HG03175 (cell line): ENCODE results near the gene PACS1.
A peak's percentile ranks its signal among the peaks of the same experiment; 100 is the strongest.

Source experiments
- ATAC-seq: cut with Tn5 transposase; IDR thresholded peaks from one replicate; pipeline ENCODE4 v1.9.1; 2021; ENCODE audit warnings: mild to moderate bottlenecking, moderate library complexity; ENCODE audit not compliant: unreplicated experiment

The PACS1 gene

GRCh38 chr11:66282468-66283455 lies 212.7 kb downstream of the PACS1 start:
- ATAC-seq, result peak; percentile 79

- ATAC-seq, result no peak
Measured at GRCh38 chr11:66283461-66284105, 213.5 kb downstream of the PACS1 start.

GRCh38 chr11:66284526-66285078 lies 214.5 kb downstream of the PACS1 start:
- ATAC-seq, result no peak

GRCh38 chr11:66285250-66285947 lies 215.3 kb downstream of the PACS1 start:
- ATAC-seq, result no peak

- no peak for ATAC-seq
Measured at GRCh38 chr11:66286699-66287098, 216.6 kb downstream of the PACS1 start.

- no peak for ATAC-seq
Measured at GRCh38 chr11:66287211-66287888, 217.3 kb downstream of the PACS1 start.

GRCh38 chr11:66287889-66288670 lies 218.0 kb downstream of the PACS1 start:
- ATAC-seq, result no peak

GRCh38 chr11:66288671-66289547 lies 218.8 kb downstream of the PACS1 start, which contains the start of gene YIF1A:
Gene YIF1A, minus strand, starts transcription at chr11:66289143. Its CDS starts 158 bp downstream, at chr11:66288985.
- ATAC-seq, result peak; percentile 91

- ATAC-seq, result peak; percentile 32
Measured at GRCh38 chr11:66289548-66290329, 219.7 kb downstream of the PACS1 start.

GRCh38 chr11:66290330-66290621 lies 220.2 kb downstream of the PACS1 start:
- no peak for ATAC-seq

GRCh38 chr11:66291303-66291705 lies 221.2 kb downstream of the PACS1 start:
- ATAC-seq, result no peak

GRCh38 chr11:66291706-66292542 lies 221.9 kb downstream of the PACS1 start, which contains the start of gene TMEM151A:
Gene TMEM151A, plus strand, starts transcription at chr11:66291894. Its CDS starts 120 bp downstream, at chr11:66292014.
- ATAC-seq, result no peak

GRCh38 chr11:66292543-66293332 lies 222.7 kb downstream of the PACS1 start:
- no peak for ATAC-seq

- no peak for ATAC-seq
Measured at GRCh38 chr11:66293352-66293751, 223.3 kb downstream of the PACS1 start.

GRCh38 chr11:66293777-66294625 lies 223.9 kb downstream of the PACS1 start:
- no peak for ATAC-seq
